Measurements from ENCODE around the gene CHAMP1.
"Not testable (repeated sequence)": the region's sequence is repeated elsewhere in the genome, so short reads cannot be mapped to it uniquely, and the experiment has no call there.

Gene CHAMP1

GRCh38 chr13:114303700-114304327, 10.5 kb upstream of the CHAMP1 start:
- no peak for DNase-seq

- no peak for DNase-seq
Observed at GRCh38 chr13:114304346-114305034, 9.8 kb upstream of the CHAMP1 start.

- no peak for DNase-seq
Observed at GRCh38 chr13:114309086-114309485, 5.2 kb upstream of the CHAMP1 start.

- DNase-seq, result peak; percentile 44 to 69
Observed at GRCh38 chr13:114309806-114310410, 4.4 kb upstream of the CHAMP1 start.

GRCh38 chr13:114310956-114311355, 3.3 kb upstream of the CHAMP1 start:
- DNase-seq, result no peak

GRCh38 chr13:114311387-114311786, 2.9 kb upstream of the CHAMP1 start:
- DNase-seq, result no peak

- DNase-seq, result no peak
Observed at GRCh38 chr13:114311908-114312307, 2.4 kb upstream of the CHAMP1 start.

GRCh38 chr13:114313061-114313860, 1.0 kb upstream of the CHAMP1 start:
- DNase-seq, result no peak

GRCh38 chr13:114315074-114315785, 927 bp downstream of the CHAMP1 start:
- DNase-seq, result no peak

- DNase-seq, result no peak
Observed at GRCh38 chr13:114318624-114319023, 4.3 kb downstream of the CHAMP1 start.

- DNase-seq, result no peak
Observed at GRCh38 chr13:114319441-114319913, 5.2 kb downstream of the CHAMP1 start.

- DNase-seq, result no peak
Observed at GRCh38 chr13:114320065-114320464, 5.8 kb downstream of the CHAMP1 start.

- DNase-seq, result no peak
Observed at GRCh38 chr13:114321256-114321655, 7.0 kb downstream of the CHAMP1 start.

GRCh38 chr13:114323349-114323748, 9.0 kb downstream of the CHAMP1 start:
- no peak for DNase-seq

GRCh38 chr13:114324334-114324733, 10.0 kb downstream of the CHAMP1 start:
- no peak for DNase-seq

- no peak for DNase-seq
Observed at GRCh38 chr13:114325729-114326128, 11.4 kb downstream of the CHAMP1 start.

- no peak for DNase-seq
Observed at GRCh38 chr13:114328034-114328433, 13.7 kb downstream of the CHAMP1 start.

- no peak for DNase-seq
Observed at GRCh38 chr13:114328595-114328994, 14.3 kb downstream of the CHAMP1 start.

- no peak for DNase-seq
Observed at GRCh38 chr13:114330086-114330485, 15.8 kb downstream of the CHAMP1 start.

- not testable (repeated sequence) for DNase-seq
Observed at GRCh38 chr13:114333881-114334280, 19.6 kb downstream of the CHAMP1 start.

- no peak for DNase-seq
Observed at GRCh38 chr13:114334305-114335053, 20.2 kb downstream of the CHAMP1 start.

GRCh38 chr13:114336457-114336856, 22.2 kb downstream of the CHAMP1 start:
- not testable (repeated sequence) for DNase-seq

Data from SHP77 (cell line).